Testis (tissue), 3 donors: ENCODE data around the gene SUCLG2. TPM values are rescaled to one million over a fixed set of nuclear protein-coding genes. Genes with fewer than 3 reads are reported as not detected.

Experiments used
- DNase-seq: peaks from one replicate; pipeline ENCODE4 v3.0.0-alpha.2; 2019
- H3K27ac ChIP-seq, 2 donors: fragments of 200-600 bp; sonication (generic); one replicate each; pipeline ENCODE4 v1.5.1; 2019
- H3K27me3 ChIP-seq: fragments of 200-600 bp; sonication (generic); one replicate; pipeline ENCODE4 v1.5.1; 2019
- H3K36me3 ChIP-seq: fragments of 200-600 bp; sonication (generic); one replicate; pipeline ENCODE4 v1.5.1; 2017; ENCODE audit warnings: low read depth; ENCODE audit errors: missing control alignments
- H3K4me1 ChIP-seq: fragments of 200-600 bp; sonication (generic); one replicate; pipeline ENCODE4 v1.5.1; 2019
- H3K4me3 ChIP-seq, 2 donors: fragments of 200-600 bp; sonication (generic); one replicate each; pipeline ENCODE4 v1.5.1; 2017 to 2019
- H3K9me3 ChIP-seq: fragments of 200-600 bp; sonication (generic); one replicate; pipeline ENCODE4 v1.5.1; 2017
- POLR2A ChIP-seq: fragments of 450-650 bp; IDR thresholded peaks from one replicate; pipeline ENCODE4 v1.6.1; 2017; ENCODE audit warnings: antibody characterized with exemption, mild to moderate bottlenecking, moderate library complexity
- WGBS, 2 donors: methylation state at CpG; one replicate each; pipeline ENCODE4 v1.1.5; 2018; 5-methylcytosine and 5-hydroxymethylcytosine counted together
- intact Hi-C: fragments of 100-400 bp; cut with DNase I; formaldehyde crosslinking; loops from one replicate; pipeline ENCODE4 v1.15.1; 2023; ENCODE audit warnings: low total_unique reads
- polyA plus RNA-seq: library from polyadenylated mRNA; stranded (reverse); fragments of 350-450 nt; fragmentation: Illumina TruSeq; extraction: RNeasy Lipid Tissue Mini Kit (QIAGEN cat#74804); gene quantifications from one replicate; pipeline ENCODE4 v1.2.3, GENCODE V29; 2014; ENCODE audit warnings: low read depth, low replicate concordance; ENCODE audit not compliant: insufficient read depth
- total RNA-seq, 2 donors: library from RNA; depleted of rRNA; stranded (reverse); fragments of >200 nt; gene quantifications; one replicate each; pipeline ENCODE4 v1.2.3, GENCODE V29; 2016
- TF ChIP-seq, protein P1 (sequence below), 3 experiments: fragments of 450-650 bp in 2 of 3; fragments of 200-600 bp in 1 of 3; sonication (generic) in 1 of 3; IDR thresholded peaks; one replicate each; pipeline ENCODE4 v1.5.1; 2016 to 2019; ENCODE audit warnings: antibody characterized with exemption in 3 of 3, mild to moderate bottlenecking in 2 of 3, moderate library complexity in 1 of 3

The SUCLG2 gene
- total and polyA plus RNA-seq, 3 donors from 2014 or later = 18.0 to 28.7 (median 23.8) TPM

DNA sequence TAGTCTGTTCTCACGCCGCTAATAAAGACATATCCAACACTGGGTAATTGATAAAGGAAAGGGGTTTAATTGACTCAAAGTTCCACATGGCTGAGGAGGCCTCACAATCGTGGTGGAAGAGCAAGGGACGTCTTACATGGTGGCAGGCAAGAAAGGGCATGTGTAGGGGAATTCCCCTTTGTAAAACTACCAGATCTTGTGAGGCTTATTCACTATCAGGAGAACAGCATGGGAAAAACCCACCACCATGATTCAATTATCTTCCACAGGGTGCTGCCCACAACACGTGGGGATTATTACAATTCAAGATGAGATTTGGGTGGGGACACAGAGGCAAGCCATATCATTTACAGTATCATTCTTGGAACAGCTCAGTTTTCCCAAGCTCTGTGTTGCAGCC is 268.0 kb downstream of the SUCLG2 start:
- Histone ChIP-seq H3K27ac (no peak overlapping the region), H3K4me1 (peaks cover 15% of the 10 kb centered on the region), H3K36me3 (no peaks in the 10 kb centered on the region), H3K4me3 (no peak overlapping the region), H3K9me3 (no peaks in the 10 kb centered on the region), H3K27me3 (no peaks in the 10 kb centered on the region)
- WGBS, 2 donors = 73 to 75% methylated on average over 5 of the region's 5 CpGs
- TF ChIP-seq, protein P1, sequence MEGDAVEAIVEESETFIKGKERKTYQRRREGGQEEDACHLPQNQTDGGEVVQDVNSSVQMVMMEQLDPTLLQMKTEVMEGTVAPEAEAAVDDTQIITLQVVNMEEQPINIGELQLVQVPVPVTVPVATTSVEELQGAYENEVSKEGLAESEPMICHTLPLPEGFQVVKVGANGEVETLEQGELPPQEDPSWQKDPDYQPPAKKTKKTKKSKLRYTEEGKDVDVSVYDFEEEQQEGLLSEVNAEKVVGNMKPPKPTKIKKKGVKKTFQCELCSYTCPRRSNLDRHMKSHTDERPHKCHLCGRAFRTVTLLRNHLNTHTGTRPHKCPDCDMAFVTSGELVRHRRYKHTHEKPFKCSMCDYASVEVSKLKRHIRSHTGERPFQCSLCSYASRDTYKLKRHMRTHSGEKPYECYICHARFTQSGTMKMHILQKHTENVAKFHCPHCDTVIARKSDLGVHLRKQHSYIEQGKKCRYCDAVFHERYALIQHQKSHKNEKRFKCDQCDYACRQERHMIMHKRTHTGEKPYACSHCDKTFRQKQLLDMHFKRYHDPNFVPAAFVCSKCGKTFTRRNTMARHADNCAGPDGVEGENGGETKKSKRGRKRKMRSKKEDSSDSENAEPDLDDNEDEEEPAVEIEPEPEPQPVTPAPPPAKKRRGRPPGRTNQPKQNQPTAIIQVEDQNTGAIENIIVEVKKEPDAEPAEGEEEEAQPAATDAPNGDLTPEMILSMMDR (IDR thresholded peaks at IDR 0.05) = no peak
- TF ChIP-seq POLR2A = no peak
- intact Hi-C loops = no loop called here
- DNase-seq = no peak

DNA sequence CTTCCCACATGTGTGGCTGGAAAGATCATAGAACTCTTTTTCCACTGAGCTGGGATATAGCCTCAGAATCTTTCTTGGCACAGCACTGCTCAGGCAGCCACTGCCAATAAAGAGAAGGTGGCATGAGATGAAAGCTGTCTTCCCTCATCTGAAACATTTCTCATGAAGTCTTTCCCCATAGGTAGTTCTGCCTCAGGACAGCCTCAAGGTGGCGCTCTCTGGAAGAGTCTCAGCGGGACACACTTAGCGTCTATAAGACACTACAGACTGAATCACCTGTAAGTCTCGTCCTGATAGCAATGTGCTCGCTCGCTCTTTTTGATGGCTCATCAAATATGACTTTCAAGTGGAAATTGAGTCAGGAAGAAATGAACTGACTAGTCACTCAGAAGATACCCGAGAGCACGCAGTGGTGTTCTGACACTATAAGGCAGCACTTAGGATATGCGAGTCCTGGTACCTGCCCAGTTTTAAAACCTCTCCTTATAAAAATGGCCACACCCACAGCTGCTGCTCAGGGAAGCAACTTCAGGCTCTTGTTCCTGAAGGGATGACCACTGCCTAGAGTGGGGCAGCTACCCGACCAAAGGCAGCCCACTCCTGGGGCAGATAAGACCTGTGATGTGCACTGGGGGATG is 269.5 kb downstream of the SUCLG2 start:
- TF ChIP-seq, protein P1 (IDR thresholded peaks at IDR 0.05) = peak in 2 of 3 experiments; percentile 51 to 54
- TF ChIP-seq POLR2A = no peak
- DNase-seq = peak; percentile 78
- Histone ChIP-seq H3K4me3 (no peak overlapping the region), H3K9me3 (no peaks in the 10 kb centered on the region), H3K4me1 (peaks cover 15% of the 10 kb centered on the region), H3K27ac (no peak overlapping the region), H3K27me3 (no peaks in the 10 kb centered on the region), H3K36me3 (no peaks in the 10 kb centered on the region)
- intact Hi-C loops = no loop called here
- WGBS, 2 donors = 57 to 64% methylated on average over 10 of the region's 10 CpGs

DNA sequence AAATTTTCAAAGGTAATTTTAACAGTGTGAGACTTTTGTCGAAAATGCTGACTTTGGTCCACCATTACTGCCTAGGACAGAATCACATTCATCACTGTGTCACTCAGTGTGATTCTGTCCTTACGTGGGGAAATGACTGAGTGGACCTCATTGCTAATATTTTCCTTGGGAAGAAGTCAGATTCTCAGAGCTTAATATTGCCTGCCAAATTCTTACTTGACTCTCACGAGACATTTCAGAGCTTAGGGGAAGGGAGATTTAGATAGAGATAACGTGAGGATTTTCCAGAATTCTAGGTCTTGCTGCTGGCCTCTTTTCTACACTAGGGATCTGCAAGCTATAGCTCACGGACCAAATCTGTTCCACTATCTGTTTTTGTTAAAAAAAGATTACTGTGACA is 270.4 kb downstream of the SUCLG2 start:
- Histone ChIP-seq H3K9me3 (no peaks in the 10 kb centered on the region), H3K4me3 (no peak overlapping the region), H3K4me1 (peaks cover 15% of the 10 kb centered on the region), H3K27ac (no peak overlapping the region), H3K36me3 (no peaks in the 10 kb centered on the region), H3K27me3 (no peaks in the 10 kb centered on the region)
- intact Hi-C loops = no loop called here
- DNase-seq = no peak
- TF ChIP-seq, protein P1 (IDR thresholded peaks at IDR 0.05) = no peak
- no peak for TF ChIP-seq POLR2A
- WGBS, 2 donors = 61 to 78% methylated on average over 5 of the region's 5 CpGs

DNA sequence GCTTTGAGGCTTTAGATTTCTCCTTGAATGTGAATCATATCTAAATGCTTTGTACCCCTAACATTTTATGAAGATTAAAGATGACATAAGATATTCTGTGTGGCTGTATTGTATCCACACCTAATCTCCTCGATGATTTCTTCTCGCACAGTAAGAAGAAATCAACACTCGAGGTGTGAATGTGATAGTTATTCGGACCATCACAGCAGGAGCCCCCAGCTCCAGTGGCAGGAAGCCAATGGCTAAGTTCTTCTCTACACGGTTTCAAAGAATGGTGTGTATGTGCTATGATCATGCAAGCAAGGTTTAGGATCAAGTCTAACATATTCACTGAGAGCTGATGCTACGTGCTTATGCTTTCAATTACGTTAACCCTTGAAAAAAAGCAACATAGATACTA is 271.0 kb downstream of the SUCLG2 start:
- H3K4me3 ChIP-seq = no peak overlapping the region
- no peaks in the 10 kb centered on the region for H3K9me3 ChIP-seq
- no peak overlapping the region for H3K27ac ChIP-seq
- H3K36me3 ChIP-seq = no peaks in the 10 kb centered on the region
- no peaks in the 10 kb centered on the region for H3K27me3 ChIP-seq
- intact Hi-C loops = no loop called here
- H3K4me1 ChIP-seq = peaks cover 14% of the 10 kb centered on the region
- WGBS, 2 donors = 66 to 80% methylated on average over 7 of the region's 7 CpGs
- DNase-seq = no peak
- TF ChIP-seq, protein P1 (IDR thresholded peaks at IDR 0.05) = no peak
- TF ChIP-seq POLR2A = no peak

DNA sequence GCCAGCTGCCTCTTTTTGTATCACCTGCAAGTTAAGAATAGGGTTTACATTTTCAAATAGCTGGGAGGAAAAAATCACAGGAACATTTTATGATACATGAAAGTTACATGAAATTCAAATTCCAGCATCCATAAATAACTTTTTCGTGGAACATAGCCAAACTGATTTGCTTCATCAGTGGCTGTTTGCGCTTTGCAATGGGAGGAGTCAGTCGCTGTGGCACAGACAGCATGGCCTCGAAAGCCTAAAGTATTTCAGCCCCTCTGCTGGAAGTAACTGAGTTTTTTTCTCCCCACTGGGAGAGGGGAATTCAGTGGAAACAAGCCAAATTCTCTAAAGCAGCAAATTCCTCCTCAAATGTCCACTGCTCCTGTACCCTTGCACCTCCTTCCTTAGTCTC is 271.9 kb downstream of the SUCLG2 start:
- WGBS, 2 donors = 20 to 38% methylated on average over 4 of the region's 4 CpGs
- intact Hi-C loops = no loop called here
- peak; percentile 55 for DNase-seq
- Histone ChIP-seq H3K27me3 (no peaks in the 10 kb centered on the region), H3K9me3 (no peaks in the 10 kb centered on the region), H3K27ac (no peak overlapping the region), H3K36me3 (no peaks in the 10 kb centered on the region), H3K4me1 (peaks cover 10% of the 10 kb centered on the region), H3K4me3 (no peak overlapping the region)
- TF ChIP-seq, protein P1 (IDR thresholded peaks at IDR 0.05) = no peak
- no peak for TF ChIP-seq POLR2A
